NOMO-1 treated with dmso at 0.1 percent for 144 hours (cell line): ENCODE measurements around the gene SH2D3C.

Experiments used
- DNase-seq: peaks from one replicate; lab custom pipeline; 2025; ENCODE audit not compliant: unreplicated experiment; lab: John Stamatoyannopoulos, UW

Gene SH2D3C

GRCh38 chr9:127778280-127779135 is at the start of gene SH2D3C:
TSS of gene SH2D3C (minus strand) at chr9:127778666. CDS start at chr9:127778627, 39 bp downstream.
- DNase-seq = peak; percentile 78

GRCh38 chr9:127826253-127826913 is 47.9 kb upstream of the SH2D3C start:
- no peak for DNase-seq

GRCh38 chr9:127825319-127826051 is 47.0 kb upstream of the SH2D3C start:
- no peak for DNase-seq

- no peak for DNase-seq
Observed at GRCh38 chr9:127822108-127822507, 43.6 kb upstream of the SH2D3C start.

- no peak for DNase-seq
Observed at GRCh38 chr9:127818574-127818973, 40.1 kb upstream of the SH2D3C start.

GRCh38 chr9:127817881-127818434 is 39.5 kb upstream of the SH2D3C start:
- no peak for DNase-seq

GRCh38 chr9:127816728-127817127 is 38.3 kb upstream of the SH2D3C start:
- no peak for DNase-seq

GRCh38 chr9:127816362-127816725 is 37.9 kb upstream of the SH2D3C start:
- DNase-seq = no peak

GRCh38 chr9:127815512-127816361 is 37.3 kb upstream of the SH2D3C start:
- no peak for DNase-seq

- no peak for DNase-seq
Observed at GRCh38 chr9:127814619-127815511, 36.4 kb upstream of the SH2D3C start.

GRCh38 chr9:127813686-127814226 is 35.3 kb upstream of the SH2D3C start:
- no peak for DNase-seq

- DNase-seq = no peak
Observed at GRCh38 chr9:127812936-127813675, 34.6 kb upstream of the SH2D3C start.

- no peak for DNase-seq
Observed at GRCh38 chr9:127812011-127812410, 33.5 kb upstream of the SH2D3C start.

GRCh38 chr9:127810378-127811187 is 32.1 kb upstream of the SH2D3C start:
- no peak for DNase-seq

GRCh38 chr9:127809540-127810377 is 31.3 kb upstream of the SH2D3C start:
- no peak for DNase-seq

GRCh38 chr9:127809002-127809539 is 30.6 kb upstream of the SH2D3C start:
- DNase-seq = no peak
